ENCODE measurements around the gene TIMP2.

DNA sequence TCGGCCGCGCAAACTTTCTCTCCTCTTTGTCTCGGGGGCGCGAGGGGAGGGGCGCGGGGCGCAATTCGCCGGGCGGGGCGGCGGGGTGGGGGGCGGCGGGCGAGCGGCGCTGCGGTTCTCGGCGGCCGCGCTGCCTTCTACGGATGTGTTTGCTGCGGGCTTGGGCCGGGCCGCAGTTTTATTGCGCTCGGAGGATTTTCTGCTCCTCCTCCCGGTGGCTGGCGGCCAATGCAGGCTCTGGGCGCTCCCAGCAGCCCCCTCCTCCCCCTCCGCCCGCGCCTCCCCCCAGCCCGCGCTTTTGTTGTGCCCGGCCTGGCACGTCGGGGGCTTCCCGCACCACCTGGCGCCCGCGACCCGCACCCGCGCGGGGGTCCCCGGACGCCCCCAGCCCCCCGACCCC is at the start of gene TIMP2:
- TF ChIP-seq, protein P1, sequence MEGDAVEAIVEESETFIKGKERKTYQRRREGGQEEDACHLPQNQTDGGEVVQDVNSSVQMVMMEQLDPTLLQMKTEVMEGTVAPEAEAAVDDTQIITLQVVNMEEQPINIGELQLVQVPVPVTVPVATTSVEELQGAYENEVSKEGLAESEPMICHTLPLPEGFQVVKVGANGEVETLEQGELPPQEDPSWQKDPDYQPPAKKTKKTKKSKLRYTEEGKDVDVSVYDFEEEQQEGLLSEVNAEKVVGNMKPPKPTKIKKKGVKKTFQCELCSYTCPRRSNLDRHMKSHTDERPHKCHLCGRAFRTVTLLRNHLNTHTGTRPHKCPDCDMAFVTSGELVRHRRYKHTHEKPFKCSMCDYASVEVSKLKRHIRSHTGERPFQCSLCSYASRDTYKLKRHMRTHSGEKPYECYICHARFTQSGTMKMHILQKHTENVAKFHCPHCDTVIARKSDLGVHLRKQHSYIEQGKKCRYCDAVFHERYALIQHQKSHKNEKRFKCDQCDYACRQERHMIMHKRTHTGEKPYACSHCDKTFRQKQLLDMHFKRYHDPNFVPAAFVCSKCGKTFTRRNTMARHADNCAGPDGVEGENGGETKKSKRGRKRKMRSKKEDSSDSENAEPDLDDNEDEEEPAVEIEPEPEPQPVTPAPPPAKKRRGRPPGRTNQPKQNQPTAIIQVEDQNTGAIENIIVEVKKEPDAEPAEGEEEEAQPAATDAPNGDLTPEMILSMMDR (IDR thresholded peaks at IDR 0.05; ENCODE audit: low read depth, low read length, poor library complexity, severe bottlenecking): no peak
- TF ChIP-seq EZH2phosphoT487 (IDR thresholded peaks at IDR 0.05; ENCODE audit: borderline replicate concordance, low read length): no peak

Data from DOHH2 (cell line).